ENCODE data around the gene GCFC2. TPM values are rescaled to one million over a fixed set of nuclear protein-coding genes. Genes with fewer than 3 reads are reported as not detected.

The GCFC2 gene
- total RNA-seq, 1 donor from 2014 or later = 9.6 TPM

DNA sequence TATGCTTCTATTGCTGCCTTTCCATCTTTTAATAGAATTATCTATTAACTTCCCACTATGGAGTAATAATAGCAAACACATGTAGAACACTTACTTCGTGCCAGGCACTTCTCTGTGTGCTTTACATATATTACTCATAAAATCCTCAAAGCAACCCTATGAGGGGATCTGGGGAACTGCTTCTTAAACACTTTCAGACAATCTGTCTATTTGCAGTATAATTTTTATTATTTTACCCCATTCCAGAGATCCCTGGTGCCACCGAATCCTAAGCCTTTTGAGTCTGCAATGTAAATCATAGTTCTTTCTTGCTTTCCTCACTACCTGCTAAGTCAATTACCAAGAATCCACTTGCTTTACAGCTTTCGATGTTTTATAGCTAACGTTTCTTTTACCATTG lies 25.6 kb upstream of the GCFC2 start:
- Histone ChIP-seq H3K4me1 (no peaks in the 10 kb centered on the region), H3K27ac (replicated peaks) (no peak overlapping the region), H3K9me3 (replicated peaks) (no peaks in the 10 kb centered on the region), H3K27me3 (ENCODE audit: low read depth) (peaks cover 37% of the 10 kb centered on the region), H3K36me3 (no peaks in the 10 kb centered on the region), H3K4me3 (no peak overlapping the region)
- TF ChIP-seq, protein P1, sequence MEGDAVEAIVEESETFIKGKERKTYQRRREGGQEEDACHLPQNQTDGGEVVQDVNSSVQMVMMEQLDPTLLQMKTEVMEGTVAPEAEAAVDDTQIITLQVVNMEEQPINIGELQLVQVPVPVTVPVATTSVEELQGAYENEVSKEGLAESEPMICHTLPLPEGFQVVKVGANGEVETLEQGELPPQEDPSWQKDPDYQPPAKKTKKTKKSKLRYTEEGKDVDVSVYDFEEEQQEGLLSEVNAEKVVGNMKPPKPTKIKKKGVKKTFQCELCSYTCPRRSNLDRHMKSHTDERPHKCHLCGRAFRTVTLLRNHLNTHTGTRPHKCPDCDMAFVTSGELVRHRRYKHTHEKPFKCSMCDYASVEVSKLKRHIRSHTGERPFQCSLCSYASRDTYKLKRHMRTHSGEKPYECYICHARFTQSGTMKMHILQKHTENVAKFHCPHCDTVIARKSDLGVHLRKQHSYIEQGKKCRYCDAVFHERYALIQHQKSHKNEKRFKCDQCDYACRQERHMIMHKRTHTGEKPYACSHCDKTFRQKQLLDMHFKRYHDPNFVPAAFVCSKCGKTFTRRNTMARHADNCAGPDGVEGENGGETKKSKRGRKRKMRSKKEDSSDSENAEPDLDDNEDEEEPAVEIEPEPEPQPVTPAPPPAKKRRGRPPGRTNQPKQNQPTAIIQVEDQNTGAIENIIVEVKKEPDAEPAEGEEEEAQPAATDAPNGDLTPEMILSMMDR (IDR thresholded peaks at IDR 0.05; ENCODE audit: borderline replicate concordance) = no peak
- intact Hi-C loops (cut with micrococcal nuclease) = no loop called here
- no peak for DNase-seq

DNA sequence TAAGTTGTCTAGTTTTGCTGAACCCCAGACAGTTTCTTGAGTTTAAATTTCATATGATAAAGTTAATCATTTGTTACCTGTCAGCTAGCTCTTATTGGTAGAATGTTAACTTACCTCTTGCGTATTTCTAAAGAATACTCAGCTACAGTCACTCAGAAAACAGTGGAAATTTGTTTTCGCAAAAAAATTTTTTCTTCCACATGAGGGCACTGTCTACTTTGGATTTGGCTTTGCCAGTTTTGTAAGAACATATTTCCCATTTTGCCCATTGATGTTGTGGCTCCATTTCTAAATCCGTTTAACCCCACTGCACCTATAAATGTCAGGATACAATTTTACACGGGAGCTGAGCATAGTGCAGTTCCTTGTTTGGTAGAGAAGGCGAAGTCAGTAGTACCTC lies 19.1 kb upstream of the GCFC2 start:
- Histone ChIP-seq H3K27me3 (ENCODE audit: low read depth) (peaks cover 23% of the 10 kb centered on the region), H3K27ac (replicated peaks) (no peak overlapping the region), H3K36me3 (no peaks in the 10 kb centered on the region), H3K4me1 (no peaks in the 10 kb centered on the region), H3K4me3 (no peak overlapping the region), H3K9me3 (replicated peaks) (no peaks in the 10 kb centered on the region)
- intact Hi-C loops (cut with micrococcal nuclease) = no loop called here
- TF ChIP-seq, protein P1 (IDR thresholded peaks at IDR 0.05; ENCODE audit: borderline replicate concordance) = no peak
- no peak for DNase-seq

DNA sequence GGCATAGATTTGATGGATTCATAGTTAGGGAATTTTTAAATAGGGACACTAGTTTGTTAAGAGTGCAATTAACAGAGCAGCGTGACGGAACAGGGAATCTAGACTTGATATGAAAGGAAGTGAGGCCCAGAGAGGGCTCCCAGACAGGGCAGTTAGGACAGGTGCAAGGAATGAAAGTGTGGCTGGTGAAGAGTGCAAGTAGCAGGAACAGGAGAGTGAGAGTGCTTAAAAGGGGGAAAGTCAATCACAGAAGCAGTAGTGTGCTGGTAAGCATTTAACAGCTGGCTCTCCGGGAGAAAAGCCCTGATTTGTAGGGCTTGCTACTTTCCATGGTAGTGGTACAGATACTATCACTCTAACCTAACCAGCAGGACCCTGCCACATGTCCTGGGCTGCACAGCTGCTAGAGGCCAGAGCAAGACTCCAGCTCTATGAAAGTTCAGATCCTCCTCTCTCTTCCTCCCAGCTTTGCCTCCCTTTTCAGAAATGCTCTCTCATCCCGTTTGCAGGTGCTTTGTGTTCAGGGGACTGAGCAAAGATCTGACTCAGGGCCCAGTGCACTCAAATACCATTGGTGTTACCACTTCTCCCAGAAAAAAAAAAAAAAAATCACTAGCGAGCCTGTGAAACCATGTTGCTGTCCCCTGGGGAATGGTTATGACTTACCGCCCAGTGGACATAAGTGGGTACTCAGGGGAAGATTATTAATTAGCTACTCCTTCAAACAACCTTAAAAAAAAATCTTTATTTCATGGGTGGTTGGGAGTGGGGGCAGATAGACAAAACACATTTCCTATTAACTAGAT lies 18.1 kb upstream of the GCFC2 start:
- no peaks in the 10 kb centered on the region for H3K36me3 ChIP-seq
- no peaks in the 10 kb centered on the region for H3K4me1 ChIP-seq
- H3K9me3 ChIP-seq (replicated peaks) = no peaks in the 10 kb centered on the region
- peaks cover 26% of the 10 kb centered on the region for H3K27me3 ChIP-seq (ENCODE audit: low read depth)
- H3K27ac ChIP-seq (replicated peaks) = no peak overlapping the region
- DNase-seq = no peak
- no peak overlapping the region for H3K4me3 ChIP-seq
- intact Hi-C loops (cut with micrococcal nuclease) = no loop called here
- TF ChIP-seq, protein P1 (IDR thresholded peaks at IDR 0.05; ENCODE audit: borderline replicate concordance) = no peak

DNA sequence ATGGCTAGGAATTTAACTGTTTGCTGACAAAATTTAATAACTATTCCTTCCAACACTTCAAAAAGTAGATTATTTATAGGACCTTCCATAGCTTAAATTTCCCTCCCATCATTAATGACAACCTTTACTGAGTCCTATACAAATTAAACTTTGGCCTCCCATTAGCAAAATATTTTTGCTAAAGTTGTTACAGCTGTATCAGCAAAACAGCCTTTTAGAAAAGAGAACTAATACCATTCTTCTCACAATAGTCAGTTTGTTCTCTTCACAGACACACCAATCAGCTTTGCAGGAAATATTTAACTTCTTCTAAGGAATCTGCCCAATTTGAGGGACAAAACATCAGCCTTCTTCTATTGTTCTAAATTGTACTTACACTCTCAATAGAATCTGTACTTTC lies 12.0 kb upstream of the GCFC2 start:
- peaks cover 4% of the 10 kb centered on the region for H3K36me3 ChIP-seq

DNA sequence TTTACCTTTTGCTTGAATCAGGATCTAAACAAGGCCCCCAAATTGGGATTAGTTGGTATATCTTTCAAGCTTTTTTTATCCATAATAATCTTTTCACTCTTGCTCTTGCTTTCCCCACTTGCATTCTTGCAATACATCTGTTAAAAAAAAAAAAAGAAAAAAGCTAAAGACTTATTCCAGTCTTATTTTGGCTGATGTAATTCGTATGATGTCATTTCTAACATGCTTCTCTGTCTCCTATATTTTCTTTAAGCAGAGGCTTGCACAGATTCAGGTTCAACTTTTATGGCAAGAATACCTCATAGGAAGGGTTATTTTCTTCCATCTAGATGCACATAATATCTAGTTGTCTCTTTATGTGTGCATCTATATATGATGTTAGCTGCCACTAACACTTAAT lies 9.8 kb upstream of the GCFC2 start:
- Histone ChIP-seq H3K4me1 (no peaks in the 10 kb centered on the region), H3K4me3 (no peak overlapping the region), H3K27me3 (ENCODE audit: low read depth) (peaks cover 4% of the 10 kb centered on the region), H3K27ac (replicated peaks) (no peak overlapping the region), H3K36me3 (peaks cover 4% of the 10 kb centered on the region), H3K9me3 (replicated peaks) (peaks cover 11% of the 10 kb centered on the region)
- TF ChIP-seq, protein P1 (IDR thresholded peaks at IDR 0.05; ENCODE audit: borderline replicate concordance) = no peak
- DNase-seq = no peak
- intact Hi-C loops (cut with micrococcal nuclease) = no loop called here

More for the DNA sequence above, 12.0 kb upstream of the GCFC2 start:
- peaks cover 11% of the 10 kb centered on the region for H3K27me3 ChIP-seq (ENCODE audit: low read depth)
- no peak overlapping the region for H3K4me3 ChIP-seq
- peaks cover 11% of the 10 kb centered on the region for H3K9me3 ChIP-seq (replicated peaks)
- intact Hi-C loops (cut with micrococcal nuclease) = no loop called here
- H3K27ac ChIP-seq (replicated peaks) = no peak overlapping the region
- H3K4me1 ChIP-seq = no peaks in the 10 kb centered on the region
- no peak for DNase-seq
- TF ChIP-seq, protein P1 (IDR thresholded peaks at IDR 0.05; ENCODE audit: borderline replicate concordance) = no peak
